ENCODE results near the gene PDZRN4.

PDZRN4 gene

DNA sequence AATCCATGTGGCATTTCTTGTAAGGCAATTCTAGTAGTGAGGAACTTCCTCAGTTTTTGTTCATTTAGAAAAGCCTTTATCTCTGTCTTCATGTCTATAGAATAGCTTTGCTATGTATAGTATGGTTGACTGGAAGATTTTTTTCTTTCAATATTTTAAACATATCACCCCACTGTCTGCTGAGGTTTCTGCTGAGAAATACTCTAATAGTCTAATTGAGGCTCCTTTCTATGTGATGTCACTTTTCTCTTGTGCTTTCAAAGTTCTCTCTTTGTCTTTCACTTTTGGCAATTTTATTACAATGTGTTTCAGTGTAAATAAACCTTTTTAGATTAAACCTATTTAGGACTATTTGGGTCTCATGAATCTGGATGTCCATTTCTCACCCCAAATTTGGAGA lies 192.8 kb downstream of the PDZRN4 start:
- Histone ChIP-seq H3K4me2 (ENCODE audit: low read length) (no peak overlapping the region), H3K4me3 (ENCODE audit: low read depth, low read length) (no peak overlapping the region), H3K27ac (no peak overlapping the region), H3K36me3 (ENCODE audit: control insufficient read depth, insufficient read depth, low read length) (no peaks in the 10 kb centered on the region), H3K9me3 (ENCODE audit: control insufficient read depth, low read length) (peaks cover 5% of the 10 kb centered on the region), H2AFZ (no peak overlapping the region), H3K27me3 (ENCODE audit: control insufficient read depth, insufficient read depth, low read length) (no peaks in the 10 kb centered on the region), H3K79me2 (no peaks in the 10 kb centered on the region), H3K9ac (no peak overlapping the region), H3K4me1 (no peaks in the 10 kb centered on the region)
- TF ChIP-seq, protein P1, sequence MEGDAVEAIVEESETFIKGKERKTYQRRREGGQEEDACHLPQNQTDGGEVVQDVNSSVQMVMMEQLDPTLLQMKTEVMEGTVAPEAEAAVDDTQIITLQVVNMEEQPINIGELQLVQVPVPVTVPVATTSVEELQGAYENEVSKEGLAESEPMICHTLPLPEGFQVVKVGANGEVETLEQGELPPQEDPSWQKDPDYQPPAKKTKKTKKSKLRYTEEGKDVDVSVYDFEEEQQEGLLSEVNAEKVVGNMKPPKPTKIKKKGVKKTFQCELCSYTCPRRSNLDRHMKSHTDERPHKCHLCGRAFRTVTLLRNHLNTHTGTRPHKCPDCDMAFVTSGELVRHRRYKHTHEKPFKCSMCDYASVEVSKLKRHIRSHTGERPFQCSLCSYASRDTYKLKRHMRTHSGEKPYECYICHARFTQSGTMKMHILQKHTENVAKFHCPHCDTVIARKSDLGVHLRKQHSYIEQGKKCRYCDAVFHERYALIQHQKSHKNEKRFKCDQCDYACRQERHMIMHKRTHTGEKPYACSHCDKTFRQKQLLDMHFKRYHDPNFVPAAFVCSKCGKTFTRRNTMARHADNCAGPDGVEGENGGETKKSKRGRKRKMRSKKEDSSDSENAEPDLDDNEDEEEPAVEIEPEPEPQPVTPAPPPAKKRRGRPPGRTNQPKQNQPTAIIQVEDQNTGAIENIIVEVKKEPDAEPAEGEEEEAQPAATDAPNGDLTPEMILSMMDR (IDR thresholded peaks at IDR 0.05): no peak

DNA sequence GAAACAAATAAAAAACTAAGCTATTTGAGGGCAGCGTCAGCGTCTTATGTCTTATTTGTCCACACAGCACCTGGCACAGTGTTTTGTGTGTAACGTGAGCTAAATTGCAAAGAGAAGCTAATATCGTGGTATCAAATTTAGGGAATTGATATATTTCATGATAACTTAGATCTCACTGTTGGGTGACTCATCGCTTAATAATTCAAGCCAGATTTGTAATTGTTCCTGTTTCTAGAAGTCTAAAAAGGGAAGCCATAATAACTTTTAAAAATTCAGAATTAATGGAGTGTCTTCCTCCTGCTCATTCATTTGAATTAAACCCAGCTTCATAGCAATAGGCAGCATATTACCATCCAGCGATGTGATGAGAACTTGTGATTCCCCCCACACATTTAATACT lies 214.7 kb downstream of the PDZRN4 start:
- Histone ChIP-seq H3K4me2 (ENCODE audit: low read length) (no peak overlapping the region), H3K27me3 (ENCODE audit: control insufficient read depth, insufficient read depth, low read length) (no peaks in the 10 kb centered on the region), H3K4me1 (no peaks in the 10 kb centered on the region), H3K27ac (no peak overlapping the region), H3K4me3 (ENCODE audit: low read depth, low read length) (no peak overlapping the region), H3K9me3 (ENCODE audit: control insufficient read depth, low read length) (no peaks in the 10 kb centered on the region), H3K36me3 (ENCODE audit: control insufficient read depth, insufficient read depth, low read length) (no peaks in the 10 kb centered on the region), H2AFZ (no peak overlapping the region), H3K9ac (no peak overlapping the region), H3K79me2 (no peaks in the 10 kb centered on the region)
- TF ChIP-seq, protein P1 (IDR thresholded peaks at IDR 0.05): no peak

DNA sequence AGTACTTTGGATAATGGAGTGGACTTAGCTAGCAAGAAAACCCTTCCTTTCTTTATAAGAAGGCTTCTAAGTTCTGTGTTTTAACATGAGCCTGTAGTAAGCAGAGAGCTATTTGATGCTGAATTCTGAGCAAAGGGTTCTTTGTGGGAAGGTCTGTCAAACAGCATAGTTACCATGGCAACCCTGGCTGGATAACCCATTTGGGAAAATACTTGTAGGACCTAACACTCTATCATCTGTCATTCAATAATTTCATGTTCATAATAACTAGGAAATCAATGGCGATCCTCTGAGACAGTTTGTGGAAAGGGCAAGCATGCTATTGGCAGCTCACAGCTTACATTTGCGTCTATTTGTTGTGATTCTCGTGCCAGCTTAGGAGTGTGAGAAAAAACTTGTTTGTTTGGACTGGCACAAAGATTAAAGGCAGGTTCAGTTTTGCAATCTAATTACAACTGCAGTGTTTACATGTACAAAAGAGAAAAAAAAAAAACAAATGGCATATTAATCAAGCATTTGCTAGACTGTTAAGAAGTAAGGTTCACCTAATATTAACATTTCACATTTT lies 219.2 kb downstream of the PDZRN4 start:
- H3K27ac ChIP-seq: no peak overlapping the region
- H3K36me3 ChIP-seq (ENCODE audit: control insufficient read depth, insufficient read depth, low read length): no peaks in the 10 kb centered on the region
- H3K4me2 ChIP-seq (ENCODE audit: low read length): no peak overlapping the region
- no peaks in the 10 kb centered on the region for H3K9me3 ChIP-seq (ENCODE audit: control insufficient read depth, low read length)
- H3K79me2 ChIP-seq: no peaks in the 10 kb centered on the region
- no peaks in the 10 kb centered on the region for H3K27me3 ChIP-seq (ENCODE audit: control insufficient read depth, insufficient read depth, low read length)
- H3K9ac ChIP-seq: no peak overlapping the region
- TF ChIP-seq, protein P1 (IDR thresholded peaks at IDR 0.05): no peak
- no peaks in the 10 kb centered on the region for H3K4me1 ChIP-seq
- no peak overlapping the region for H2AFZ ChIP-seq
- H3K4me3 ChIP-seq (ENCODE audit: low read depth, low read length): no peak overlapping the region

DNA sequence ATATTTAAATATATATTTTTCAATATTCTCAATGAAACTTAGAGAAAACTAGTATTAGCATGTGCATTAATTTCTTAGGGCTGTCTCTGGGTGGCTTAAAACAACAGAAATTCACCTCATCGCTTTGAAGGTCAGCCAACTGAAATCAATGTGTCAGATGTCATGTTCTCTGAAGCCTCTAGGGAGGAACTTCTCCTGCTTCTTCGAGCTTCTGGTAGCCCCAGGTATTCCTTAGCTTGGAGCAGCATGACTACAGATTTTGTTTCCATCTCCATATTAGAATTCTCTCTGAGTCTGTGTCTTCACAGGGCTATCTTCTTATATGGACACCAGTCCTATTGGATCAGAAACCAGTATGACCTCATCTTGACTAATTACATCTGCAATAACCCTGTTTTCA lies 221.5 kb downstream of the PDZRN4 start:
- H3K4me2 ChIP-seq (ENCODE audit: low read length): no peak overlapping the region
- TF ChIP-seq, protein P1 (IDR thresholded peaks at IDR 0.05): no peak
- no peaks in the 10 kb centered on the region for H3K27me3 ChIP-seq (ENCODE audit: control insufficient read depth, insufficient read depth, low read length)
- no peaks in the 10 kb centered on the region for H3K9me3 ChIP-seq (ENCODE audit: control insufficient read depth, low read length)
- H3K27ac ChIP-seq: no peak overlapping the region
- no peaks in the 10 kb centered on the region for H3K4me1 ChIP-seq
- H3K4me3 ChIP-seq (ENCODE audit: low read depth, low read length): no peak overlapping the region
- H3K36me3 ChIP-seq (ENCODE audit: control insufficient read depth, insufficient read depth, low read length): no peaks in the 10 kb centered on the region
- H3K9ac ChIP-seq: no peak overlapping the region
- no peak overlapping the region for H2AFZ ChIP-seq
- H3K79me2 ChIP-seq: no peaks in the 10 kb centered on the region

DNA sequence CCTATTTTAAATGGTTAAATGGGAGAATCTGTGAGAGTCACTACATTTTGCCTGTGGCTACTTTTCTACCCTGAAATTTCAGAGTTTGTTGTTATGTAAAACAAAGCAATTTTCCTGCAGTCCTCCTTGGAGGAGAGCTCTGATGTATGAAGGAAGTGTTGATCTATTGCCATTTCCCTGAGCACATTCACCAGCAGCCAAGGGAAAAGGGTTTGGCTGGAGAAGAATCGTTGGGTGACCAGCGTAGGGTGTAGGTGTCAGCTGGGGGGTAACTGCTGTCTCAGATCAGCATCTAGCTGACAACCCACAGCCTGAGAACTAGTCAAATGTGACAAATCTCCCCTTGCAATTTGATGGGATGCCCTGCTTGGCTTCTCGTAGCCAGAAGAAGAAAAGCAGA lies 230.5 kb downstream of the PDZRN4 start:
- H3K4me3 ChIP-seq (ENCODE audit: low read depth, low read length): no peak overlapping the region
- no peaks in the 10 kb centered on the region for H3K4me1 ChIP-seq
- no peak overlapping the region for H3K9ac ChIP-seq
- H3K4me2 ChIP-seq (ENCODE audit: low read length): no peak overlapping the region
- no peaks in the 10 kb centered on the region for H3K36me3 ChIP-seq (ENCODE audit: control insufficient read depth, insufficient read depth, low read length)
- no peaks in the 10 kb centered on the region for H3K9me3 ChIP-seq (ENCODE audit: control insufficient read depth, low read length)
- TF ChIP-seq, protein P1 (IDR thresholded peaks at IDR 0.05): no peak
- H3K79me2 ChIP-seq: no peaks in the 10 kb centered on the region
- H3K27me3 ChIP-seq (ENCODE audit: control insufficient read depth, insufficient read depth, low read length): no peaks in the 10 kb centered on the region
- H2AFZ ChIP-seq: no peak overlapping the region
- no peak overlapping the region for H3K27ac ChIP-seq

Measured in parathyroid adenoma (tissue), 2 donors.